Neutrophil (primary cell): Measurements from ENCODE around the gene SSC5D.

Experiments
- H3K27ac ChIP-seq: fragments of 200-600 bp; sonication (generic); 2 replicates; pipeline ENCODE4 v1.5.1; 2016; ENCODE audit warnings: mild to moderate bottlenecking, moderate library complexity
- H3K27me3 ChIP-seq: fragments of 200-600 bp; sonication (generic); 2 replicates; pipeline ENCODE4 v1.6.0; 2016; ENCODE audit warnings: mild to moderate bottlenecking
- H3K36me3 ChIP-seq: fragments of 200-600 bp; sonication (generic); 2 replicates; pipeline ENCODE4 v1.5.1; 2017
- H3K4me1 ChIP-seq, 2 experiments: fragments of 200-600 bp in 1 of 2; sonication (generic) in 1 of 2; 1 replicate in 1 of 2; 2 replicates in 1 of 2; pipeline versions ENCODE4 v1.5.1 to v1.6.1; 2013 to 2016; ENCODE audit warnings: low read depth in 1 of 2, low read length in 1 of 2, mild to moderate bottlenecking in 1 of 2, moderate library complexity in 1 of 2; ENCODE audit not compliant: control insufficient read depth in 1 of 2, insufficient read depth in 1 of 2
- H3K4me3 ChIP-seq, 2 experiments: fragments of 200-600 bp in 1 of 2; sonication (generic) in 1 of 2; 1 replicate in 1 of 2; 2 replicates in 1 of 2; pipeline ENCODE4 v1.5.1; 2013 to 2016; ENCODE audit warnings: low read depth in 1 of 2, low read length in 1 of 2, mild to moderate bottlenecking in 1 of 2, moderate library complexity in 1 of 2
- H3K9me3 ChIP-seq: fragments of 200-600 bp; sonication (generic); 2 replicates; pipeline ENCODE4 v1.5.1; 2016
- TF ChIP-seq, protein P1 (sequence below): fragments of 200-600 bp; sonication (generic); IDR thresholded peaks from 2 replicates; pipeline ENCODE4 v1.5.1; 2016; ENCODE audit warnings: antibody characterized with exemption

SSC5D gene

DNA sequence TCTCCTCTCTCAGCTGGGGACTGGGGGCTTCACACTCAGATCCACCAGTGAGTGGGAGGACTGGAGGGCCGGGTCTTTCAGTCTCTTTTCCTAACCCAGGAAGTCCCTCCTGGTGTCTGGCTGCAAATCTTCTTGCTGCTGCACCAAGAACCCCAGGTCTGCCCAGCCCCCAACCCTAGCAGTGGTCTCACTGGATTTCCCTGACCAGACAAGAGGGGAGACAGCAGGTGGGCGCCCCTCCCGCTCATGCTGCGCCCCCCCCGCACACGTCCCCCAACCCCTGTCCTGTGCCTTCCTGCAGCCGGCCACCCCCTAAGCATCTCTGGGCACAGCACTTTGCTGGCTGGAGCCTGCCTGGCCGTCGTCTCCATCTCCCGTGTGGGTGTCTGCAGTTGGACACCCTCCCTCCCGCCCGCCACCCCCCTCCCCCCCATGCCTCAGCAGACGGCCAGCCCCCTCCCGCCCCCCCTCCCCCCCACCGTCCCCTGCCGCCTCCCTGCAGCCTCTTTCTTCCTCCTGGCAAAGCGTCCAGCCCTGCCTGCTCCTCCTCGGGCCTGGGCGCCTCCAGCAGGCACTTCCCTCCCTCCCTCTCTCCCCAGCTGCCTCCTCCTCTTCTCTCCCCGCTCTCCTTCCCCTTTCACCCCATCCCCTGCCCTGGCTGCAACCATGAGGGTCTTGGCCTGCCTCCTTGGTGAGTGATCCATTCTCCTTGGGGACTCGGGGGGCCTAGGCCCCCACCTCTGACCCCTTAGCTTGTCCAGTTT lies at the start of gene SSC5D:
SSC5D (plus strand) TSS at position 513 of the 764 bp plus-strand sequence; CDS start at position 667, 154 bp downstream.
- TF ChIP-seq, protein P1, sequence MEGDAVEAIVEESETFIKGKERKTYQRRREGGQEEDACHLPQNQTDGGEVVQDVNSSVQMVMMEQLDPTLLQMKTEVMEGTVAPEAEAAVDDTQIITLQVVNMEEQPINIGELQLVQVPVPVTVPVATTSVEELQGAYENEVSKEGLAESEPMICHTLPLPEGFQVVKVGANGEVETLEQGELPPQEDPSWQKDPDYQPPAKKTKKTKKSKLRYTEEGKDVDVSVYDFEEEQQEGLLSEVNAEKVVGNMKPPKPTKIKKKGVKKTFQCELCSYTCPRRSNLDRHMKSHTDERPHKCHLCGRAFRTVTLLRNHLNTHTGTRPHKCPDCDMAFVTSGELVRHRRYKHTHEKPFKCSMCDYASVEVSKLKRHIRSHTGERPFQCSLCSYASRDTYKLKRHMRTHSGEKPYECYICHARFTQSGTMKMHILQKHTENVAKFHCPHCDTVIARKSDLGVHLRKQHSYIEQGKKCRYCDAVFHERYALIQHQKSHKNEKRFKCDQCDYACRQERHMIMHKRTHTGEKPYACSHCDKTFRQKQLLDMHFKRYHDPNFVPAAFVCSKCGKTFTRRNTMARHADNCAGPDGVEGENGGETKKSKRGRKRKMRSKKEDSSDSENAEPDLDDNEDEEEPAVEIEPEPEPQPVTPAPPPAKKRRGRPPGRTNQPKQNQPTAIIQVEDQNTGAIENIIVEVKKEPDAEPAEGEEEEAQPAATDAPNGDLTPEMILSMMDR, result no peak
- H3K4me1 ChIP-seq, result peaks cover 7 to 8% of the 10 kb centered on the region in 2 experiments
- H3K27ac ChIP-seq, result no peak within 1 kb of the TSS

DNA sequence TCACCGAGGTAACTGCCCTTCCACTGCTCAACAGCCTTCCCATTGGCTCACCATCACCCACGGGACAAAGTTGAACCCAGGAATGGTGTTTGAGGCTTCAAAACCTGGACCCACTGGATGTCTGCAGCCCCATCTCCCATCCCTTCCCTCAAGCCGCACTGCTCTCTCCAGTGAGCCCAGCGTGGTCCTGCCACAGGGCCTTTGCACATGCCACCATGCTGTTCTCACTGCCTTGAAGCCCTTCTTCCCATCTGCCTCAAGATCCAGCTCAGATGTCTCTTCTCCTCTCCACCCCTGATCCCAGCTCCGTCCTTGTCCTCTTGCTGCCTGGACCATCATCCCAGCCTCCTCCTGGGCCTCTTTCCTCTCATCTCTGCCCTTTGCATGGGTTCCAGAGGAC lies 49.2 kb upstream of the SSC5D start:
- no peaks in the 10 kb centered on the region for H3K4me1 ChIP-seq
- no peak overlapping the region for H3K4me3 ChIP-seq
- no peaks in the 10 kb centered on the region for H3K36me3 ChIP-seq
- TF ChIP-seq, protein P1, result no peak
- peaks cover 98% of the 10 kb centered on the region for H3K27me3 ChIP-seq
- H3K9me3 ChIP-seq, result no peaks in the 10 kb centered on the region
- no peak overlapping the region for H3K27ac ChIP-seq

More for the DNA sequence above, at the start of gene SSC5D:
- Histone ChIP-seq H3K4me3 (no peak within 1 kb of the TSS), H3K9me3 (no peaks in the 10 kb centered on the region), H3K27me3 (peaks cover 91% of the 10 kb centered on the region), H3K36me3 (peaks cover 12% of the 10 kb centered on the region)

DNA sequence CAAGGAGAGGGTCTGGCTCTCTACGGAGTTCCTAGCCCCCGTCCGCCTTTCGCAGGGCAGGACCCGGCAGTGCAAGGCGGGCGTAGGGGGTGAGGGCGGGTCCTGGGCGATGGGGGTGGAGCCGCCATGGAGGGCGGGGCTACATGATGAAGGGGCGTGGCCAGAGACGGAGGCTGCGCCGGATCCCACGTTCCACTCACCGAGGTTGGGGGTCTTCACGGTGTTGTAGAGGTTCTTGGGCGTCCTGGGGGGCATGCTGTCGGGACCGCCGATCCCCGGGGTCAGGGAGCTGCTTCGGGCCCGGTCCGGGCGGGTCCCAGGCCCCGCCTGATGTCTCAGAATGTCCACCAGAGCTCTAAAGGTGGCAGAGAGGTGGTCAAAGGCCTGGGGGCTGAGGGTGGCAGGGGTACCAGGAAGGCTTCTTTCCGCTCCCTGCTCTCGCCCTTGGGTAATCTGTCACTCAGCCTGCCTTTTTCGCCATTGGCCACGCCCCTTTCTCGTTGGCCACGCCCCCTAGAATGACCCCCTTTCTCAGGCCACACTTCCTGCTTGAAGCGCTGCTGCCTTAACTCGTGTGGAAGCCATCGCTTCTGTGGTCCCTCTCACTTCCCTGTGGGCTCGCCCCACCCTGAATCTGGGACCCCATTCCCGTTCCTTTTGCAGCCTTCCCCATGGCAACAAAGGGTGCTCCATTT lies 47.7 kb upstream of the SSC5D start:
- TF ChIP-seq, protein P1, result no peak
- Histone ChIP-seq H3K27ac (no peak overlapping the region), H3K4me1 (no peaks in the 10 kb centered on the region), H3K36me3 (no peaks in the 10 kb centered on the region), H3K4me3 (no peak overlapping the region), H3K27me3 (peaks cover 100% of the 10 kb centered on the region), H3K9me3 (no peaks in the 10 kb centered on the region)

DNA sequence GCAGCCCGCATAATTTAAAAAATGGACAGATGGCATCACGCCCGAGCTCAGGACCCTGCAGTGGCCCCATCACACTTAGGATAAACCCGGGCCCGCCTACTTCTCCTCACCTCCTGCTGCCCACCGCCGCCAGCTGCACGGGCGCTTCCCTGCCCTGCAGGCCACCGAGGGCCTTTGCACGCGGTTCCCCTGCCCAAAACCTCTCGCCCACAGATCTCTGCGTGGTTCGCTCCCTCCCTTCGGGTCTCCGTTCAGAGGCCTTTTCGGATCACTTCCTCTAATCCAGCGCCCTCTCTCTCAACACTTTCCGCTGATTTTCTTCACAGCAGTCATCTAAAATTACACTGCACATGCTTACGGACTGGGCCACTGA lies 46.9 kb upstream of the SSC5D start:
- Histone ChIP-seq H3K4me3 (no peak overlapping the region), H3K27ac (no peak overlapping the region), H3K9me3 (no peaks in the 10 kb centered on the region), H3K4me1 (no peaks in the 10 kb centered on the region), H3K27me3 (peaks cover 98% of the 10 kb centered on the region), H3K36me3 (no peaks in the 10 kb centered on the region)
- TF ChIP-seq, protein P1, result no peak

DNA sequence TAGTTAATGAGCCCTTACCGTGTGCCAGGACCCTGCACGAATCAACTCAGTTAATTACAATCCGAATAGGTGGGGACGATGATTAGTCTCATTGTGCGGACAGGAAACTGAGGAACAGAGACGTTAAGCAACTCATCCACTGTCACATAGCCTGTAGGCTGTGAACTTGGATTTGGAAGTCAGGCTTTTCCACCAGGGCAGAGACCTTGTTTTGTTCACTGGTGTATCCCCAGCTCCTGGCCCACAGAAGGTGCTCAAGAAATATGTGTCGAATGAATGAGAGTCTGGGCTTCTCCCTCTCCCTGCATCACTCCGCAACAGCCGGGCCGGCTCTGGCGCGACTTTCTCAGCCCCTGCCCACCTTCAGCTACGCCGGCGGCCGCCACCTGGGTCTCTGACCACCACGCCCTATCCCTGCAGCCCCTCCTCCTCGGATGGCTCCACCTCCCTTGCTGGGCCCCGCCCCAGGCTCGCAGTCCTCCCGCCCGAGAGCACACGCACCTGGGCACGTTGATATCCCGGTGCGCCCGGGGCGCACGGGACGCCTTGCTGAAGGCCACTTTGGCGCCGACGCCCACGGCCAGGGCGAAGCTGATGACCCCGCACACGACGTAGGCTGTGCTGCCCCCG lies 46.4 kb upstream of the SSC5D start:
- Histone ChIP-seq H3K4me3 (no peak overlapping the region), H3K4me1 (no peaks in the 10 kb centered on the region), H3K9me3 (no peaks in the 10 kb centered on the region), H3K27ac (no peak overlapping the region), H3K27me3 (peaks cover 98% of the 10 kb centered on the region), H3K36me3 (no peaks in the 10 kb centered on the region)
- TF ChIP-seq, protein P1, result no peak
